Measurements from ENCODE around the gene ZNF296.

The ZNF296 gene

GRCh38 chr19:45079911-45080370 lies 3.7 kb upstream of the ZNF296 start:
- no peak for DNase-seq

GRCh38 chr19:45079063-45079910 lies 3.0 kb upstream of the ZNF296 start, which contains the start of gene GEMIN7:
GEMIN7 (plus strand) TSS chr19:45079260; CDS start chr19:45090115, 10,855 bp downstream.
- peak; percentile 75 for DNase-seq

GRCh38 chr19:45078390-45079062 lies 2.2 kb upstream of the ZNF296 start:
- no peak for DNase-seq

- DNase-seq, result no peak
Measured at GRCh38 chr19:45076851-45077730, 813 bp upstream of the ZNF296 start.

- DNase-seq, result peak; percentile 27
Measured at GRCh38 chr19:45075301-45076028, 813 bp downstream of the ZNF296 start.

GRCh38 chr19:45074744-45075300 lies 1.5 kb downstream of the ZNF296 start:
- DNase-seq, result no peak

GRCh38 chr19:45071969-45072790 lies 4.1 kb downstream of the ZNF296 start:
- no peak for DNase-seq

GRCh38 chr19:45071545-45071938 lies 4.7 kb downstream of the ZNF296 start:
- no peak for DNase-seq

GRCh38 chr19:45070861-45071544 lies 5.3 kb downstream of the ZNF296 start:
- no peak for DNase-seq

GRCh38 chr19:45070214-45070613 lies 6.1 kb downstream of the ZNF296 start:
- DNase-seq, result no peak

- DNase-seq, result no peak
Measured at GRCh38 chr19:45069056-45069455, 7.2 kb downstream of the ZNF296 start.

- DNase-seq, result no peak
Measured at GRCh38 chr19:45068041-45068440, 8.2 kb downstream of the ZNF296 start.

GRCh38 chr19:45066921-45067661 lies 9.2 kb downstream of the ZNF296 start:
- no peak for DNase-seq

- no peak for DNase-seq
Measured at GRCh38 chr19:45063851-45064801, 12.2 kb downstream of the ZNF296 start.

- DNase-seq, result no peak
Measured at GRCh38 chr19:45061965-45062364, 14.3 kb downstream of the ZNF296 start.

GRCh38 chr19:45059258-45059965 lies 16.9 kb downstream of the ZNF296 start:
- peak; percentile 86 for DNase-seq

- no peak for DNase-seq
Measured at GRCh38 chr19:45058622-45059159, 17.6 kb downstream of the ZNF296 start.

- DNase-seq, result no peak
Measured at GRCh38 chr19:45057444-45057843, 18.8 kb downstream of the ZNF296 start.

All from activated gamma-delta T cell treated with Interleukin-2 at 50 U/mL for 16 hours (primary cell).